GM12872 (cell line): ENCODE results near the gene STXBP6.

ENCODE experiments used
- TF ChIP-seq, protein P1 (sequence below): IDR thresholded peaks from 3 replicates; pipeline ENCODE4 v1.5.1; 2011; ENCODE audit warnings: low read depth, mild to moderate bottlenecking, low read length, moderate library complexity; ENCODE audit not compliant: insufficient read depth

STXBP6 gene

DNA sequence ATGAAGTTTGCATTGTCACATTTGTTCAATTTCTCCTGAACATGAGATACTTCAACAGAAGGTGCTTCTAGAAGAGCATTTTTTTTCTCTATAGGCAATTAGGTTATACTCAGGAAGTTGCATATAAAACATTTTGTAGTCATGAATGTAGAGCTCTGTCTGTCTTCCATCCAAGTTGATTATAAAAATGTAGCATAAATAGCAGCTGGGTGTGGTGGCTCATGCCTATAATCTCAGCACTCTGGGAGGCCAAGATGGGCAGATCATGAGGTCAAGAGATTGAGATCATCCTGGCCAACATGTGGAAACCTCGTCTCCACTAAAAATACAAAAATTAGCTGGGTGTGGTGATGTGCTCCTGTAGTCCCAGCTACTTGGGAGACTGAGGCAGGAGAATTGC is 39.5 kb upstream of the STXBP6 start:
- TF ChIP-seq, protein P1, sequence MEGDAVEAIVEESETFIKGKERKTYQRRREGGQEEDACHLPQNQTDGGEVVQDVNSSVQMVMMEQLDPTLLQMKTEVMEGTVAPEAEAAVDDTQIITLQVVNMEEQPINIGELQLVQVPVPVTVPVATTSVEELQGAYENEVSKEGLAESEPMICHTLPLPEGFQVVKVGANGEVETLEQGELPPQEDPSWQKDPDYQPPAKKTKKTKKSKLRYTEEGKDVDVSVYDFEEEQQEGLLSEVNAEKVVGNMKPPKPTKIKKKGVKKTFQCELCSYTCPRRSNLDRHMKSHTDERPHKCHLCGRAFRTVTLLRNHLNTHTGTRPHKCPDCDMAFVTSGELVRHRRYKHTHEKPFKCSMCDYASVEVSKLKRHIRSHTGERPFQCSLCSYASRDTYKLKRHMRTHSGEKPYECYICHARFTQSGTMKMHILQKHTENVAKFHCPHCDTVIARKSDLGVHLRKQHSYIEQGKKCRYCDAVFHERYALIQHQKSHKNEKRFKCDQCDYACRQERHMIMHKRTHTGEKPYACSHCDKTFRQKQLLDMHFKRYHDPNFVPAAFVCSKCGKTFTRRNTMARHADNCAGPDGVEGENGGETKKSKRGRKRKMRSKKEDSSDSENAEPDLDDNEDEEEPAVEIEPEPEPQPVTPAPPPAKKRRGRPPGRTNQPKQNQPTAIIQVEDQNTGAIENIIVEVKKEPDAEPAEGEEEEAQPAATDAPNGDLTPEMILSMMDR = no peak

DNA sequence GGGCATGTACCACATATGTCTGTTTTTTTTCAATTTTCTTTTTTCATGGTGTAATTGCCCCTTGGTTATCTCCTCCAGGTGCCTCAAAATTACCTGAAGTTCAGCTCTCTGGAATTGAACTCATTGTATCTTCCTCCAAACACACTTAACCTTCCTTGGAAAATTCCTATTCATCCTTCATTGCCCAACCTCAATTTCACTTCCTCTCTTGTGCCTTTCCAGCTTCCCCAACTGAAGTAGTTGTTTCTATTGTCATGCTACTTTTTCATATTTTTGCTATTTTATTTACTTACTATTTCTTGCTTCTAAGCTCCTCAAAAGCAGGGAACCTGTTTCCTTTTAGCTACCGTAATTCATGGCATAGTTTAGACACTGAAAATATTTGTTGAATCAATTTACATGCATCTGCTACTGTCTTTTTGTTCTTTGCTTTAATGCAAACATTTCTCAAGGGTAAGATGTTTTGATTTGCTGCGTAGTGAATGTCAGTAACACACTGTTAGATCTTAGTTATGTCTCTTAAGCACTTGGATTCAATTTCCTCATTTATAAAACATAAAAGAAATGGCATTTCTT is 37.0 kb upstream of the STXBP6 start:
- TF ChIP-seq, protein P1 = no peak

DNA sequence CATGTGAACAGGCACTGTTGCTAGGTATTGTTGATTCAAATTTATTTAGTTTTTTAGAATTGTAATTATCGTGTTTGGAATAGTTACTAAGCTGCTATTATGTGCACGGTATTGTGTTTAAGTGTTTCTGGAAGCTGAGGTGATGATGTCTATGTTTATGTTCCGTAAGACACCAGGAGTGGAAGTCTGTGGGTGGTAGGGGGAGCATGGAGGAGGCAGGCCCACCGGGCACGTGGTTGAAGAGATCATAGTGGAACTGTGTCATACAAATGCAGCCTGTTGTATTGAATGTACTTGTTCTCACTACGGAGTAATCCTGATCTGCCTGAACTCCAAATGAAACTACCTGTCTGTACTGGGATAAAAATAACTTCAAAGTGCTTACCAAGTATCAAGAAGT is 36.1 kb upstream of the STXBP6 start:
- TF ChIP-seq, protein P1 = no peak

DNA sequence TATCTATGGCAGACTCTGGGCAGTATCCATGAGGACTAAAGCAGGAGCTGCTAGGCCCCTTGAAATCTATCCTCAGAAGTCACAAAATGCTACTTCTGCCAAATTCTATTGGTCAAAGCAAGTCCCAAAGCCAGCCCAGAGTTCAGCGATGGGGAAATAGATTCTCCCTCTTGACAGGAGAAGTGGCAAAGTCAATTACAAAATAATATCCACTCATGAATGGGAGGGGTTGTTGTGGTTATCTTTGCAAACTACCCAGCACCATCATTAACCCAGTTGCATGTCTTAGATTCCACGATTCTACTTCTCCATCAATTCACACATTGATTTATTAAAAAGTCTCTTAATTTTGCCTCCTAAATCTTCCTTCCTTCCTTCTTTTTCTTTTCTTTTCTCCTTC is 30.7 kb upstream of the STXBP6 start:
- TF ChIP-seq, protein P1 = no peak

DNA sequence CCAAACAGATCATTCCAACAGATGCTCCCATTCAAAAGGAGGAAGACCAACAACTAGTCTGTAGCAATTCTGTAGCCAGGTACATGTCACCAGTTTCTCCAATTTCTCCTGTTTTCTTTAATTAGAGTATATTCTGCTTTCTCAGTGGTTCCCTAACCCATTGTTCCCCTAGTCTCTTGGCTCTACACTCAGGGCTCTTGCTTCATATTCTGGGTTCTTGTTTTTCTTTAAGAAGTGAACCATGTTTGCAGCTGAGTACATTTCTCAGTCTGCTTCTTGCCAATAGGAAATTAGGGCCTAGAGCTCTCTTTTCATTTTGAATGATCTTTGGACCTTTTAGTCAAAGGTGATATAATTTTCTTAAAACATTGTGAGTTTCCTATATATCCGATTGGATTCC is 29.4 kb upstream of the STXBP6 start:
- TF ChIP-seq, protein P1 = no peak

DNA sequence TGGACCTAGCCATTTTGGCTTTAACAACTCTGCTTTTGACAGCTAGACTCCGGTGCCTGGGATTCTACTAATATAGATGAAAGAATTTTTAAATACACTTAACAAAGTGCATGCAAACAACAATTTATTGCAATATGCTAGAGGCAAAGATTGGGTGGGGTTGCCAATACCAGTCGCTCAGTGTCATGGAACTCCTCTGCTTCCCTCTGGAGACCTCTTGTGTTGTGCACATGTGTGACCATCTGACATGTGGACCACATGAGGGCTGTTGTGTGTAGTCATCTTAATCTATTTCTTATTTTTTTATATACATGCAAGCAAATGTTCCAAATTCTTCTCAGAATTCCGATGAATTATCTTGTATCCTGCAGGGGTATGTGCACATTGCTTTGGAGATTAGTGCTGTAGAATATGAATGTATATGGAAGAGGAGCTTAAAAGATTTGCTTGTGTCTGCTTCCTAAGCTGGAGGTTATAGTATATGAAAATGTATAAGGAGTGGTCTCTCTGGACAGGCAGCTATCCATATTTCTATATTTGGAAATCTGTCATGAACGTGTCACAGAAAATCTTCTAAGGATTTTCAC is 24.2 kb upstream of the STXBP6 start:
- TF ChIP-seq, protein P1 = no peak

DNA sequence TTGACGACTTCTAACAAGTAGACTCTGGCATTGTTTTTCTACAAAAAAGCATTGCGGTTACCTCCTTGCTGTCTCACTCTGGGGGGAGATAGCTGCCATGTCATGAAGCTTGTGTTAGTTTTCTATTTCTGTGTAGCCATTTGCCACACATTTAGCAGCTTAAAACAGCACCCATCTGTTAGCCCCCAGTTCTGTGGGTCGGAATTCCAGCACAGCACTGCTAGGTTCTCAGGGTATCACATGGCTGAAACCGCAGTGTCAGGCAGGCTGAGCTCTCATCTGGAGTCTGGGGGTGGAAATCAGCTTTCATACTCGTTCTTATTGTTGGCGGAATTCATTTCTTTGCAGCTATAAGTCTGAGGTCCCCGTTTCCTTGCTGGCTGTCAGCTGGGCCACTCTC is 19.9 kb upstream of the STXBP6 start:
- TF ChIP-seq, protein P1 = no peak
